Left lobe of liver (tissue), 2 donors: ENCODE measurements around the gene FRMD5. TPM values are rescaled to one million over a fixed set of nuclear protein-coding genes. Genes with fewer than 3 reads are reported as not detected.

Source experiments
- ATAC-seq: fragments of 200-7000 bp; cut with Tn5 transposase; one replicate; pipeline ENCODE4 v1.9.1; 2020; ENCODE audit warnings: mild to moderate bottlenecking, moderate library complexity
- DNase-seq: peaks from one replicate; pipeline ENCODE4 v3.0.0-alpha.2; 2020; ENCODE audit warnings: low spot score
- total RNA-seq: library from RNA; stranded (reverse); gene quantifications from one replicate; pipeline ENCODE4 v1.2.1, GENCODE V29; 2021
- donor health status: DM: no; HTN: no; CAD: no; lungs with moderate emphysema.
- donor health status: DM: no; HTN: yes; CAD: no.

Gene FRMD5
- total RNA-seq, 1 donor from 2014 or later = not detected

GRCh38 chr15:43821505-43821904, 373.6 kb downstream of the FRMD5 start:
- DNase-seq (no peak), ATAC-seq (no peak)

Other genes starting within 250 kb of the FRMD5 start
- gene GOLM2, start 93.4 kb upstream of the FRMD5 start, total RNA-seq = 45.4 TPM
- 10.7 TPM for gene CTDSPL2, start 232.4 kb upstream of the FRMD5 start, total RNA-seq